ENCODE results near the gene MYO7B. TPM values are rescaled to one million over a fixed set of nuclear protein-coding genes. Genes with fewer than 3 reads are reported as not detected.

The MYO7B gene
- total RNA-seq, 1 experiment from 2014 or later = 0.05 TPM

- no peak for DNase-seq
- Mint-ChIP-seq H3K27ac (ENCODE audit: unreplicated experiment) (no peak overlapping the region), H3K27me3 (ENCODE audit: unreplicated experiment) (peaks cover 74% of the 10 kb centered on the region), H3K9me3 (ENCODE audit: low read depth, unreplicated experiment) (peaks cover 3% of the 10 kb centered on the region), H3K36me3 (ENCODE audit: insufficient read depth, unreplicated experiment) (no peaks in the 10 kb centered on the region), H3K4me1 (ENCODE audit: low read depth, unreplicated experiment) (no peaks in the 10 kb centered on the region), H3K4me3 (ENCODE audit: low read depth, unreplicated experiment) (no peak overlapping the region)
- intact Hi-C loops (cut with micrococcal nuclease; ENCODE audit: unreplicated experiment) = no loop called here
- CTCF ChIA-PET = no interaction called here
- TF ChIP-seq CTCF (IDR thresholded peaks at IDR 0.05; ENCODE audit: unreplicated experiment) = no peak
- BruUV-seq (replicated peaks) = no TSS peak
Observed at GRCh38 chr2:127608061-127609030, 72.9 kb downstream of the MYO7B start.

GRCh38 chr2:127609031-127609751 is 73.7 kb downstream of the MYO7B start:
- no peak for TF ChIP-seq CTCF (IDR thresholded peaks at IDR 0.05; ENCODE audit: unreplicated experiment)
- Mint-ChIP-seq H3K9me3 (ENCODE audit: low read depth, unreplicated experiment) (peaks cover 6% of the 10 kb centered on the region), H3K4me1 (ENCODE audit: low read depth, unreplicated experiment) (no peaks in the 10 kb centered on the region), H3K27me3 (ENCODE audit: unreplicated experiment) (peaks cover 74% of the 10 kb centered on the region), H3K36me3 (ENCODE audit: insufficient read depth, unreplicated experiment) (no peaks in the 10 kb centered on the region), H3K4me3 (ENCODE audit: low read depth, unreplicated experiment) (no peak overlapping the region), H3K27ac (ENCODE audit: unreplicated experiment) (no peak overlapping the region)
- intact Hi-C loops (cut with micrococcal nuclease; ENCODE audit: unreplicated experiment) = no loop called here
- CTCF ChIA-PET = no interaction called here
- BruUV-seq (replicated peaks) = no TSS peak
- no peak for DNase-seq

GRCh38 chr2:127609818-127610217 is 74.3 kb downstream of the MYO7B start:
- Mint-ChIP-seq H3K9me3 (ENCODE audit: low read depth, unreplicated experiment) (peaks cover 6% of the 10 kb centered on the region), H3K4me1 (ENCODE audit: low read depth, unreplicated experiment) (no peaks in the 10 kb centered on the region), H3K27me3 (ENCODE audit: unreplicated experiment) (peaks cover 74% of the 10 kb centered on the region), H3K4me3 (ENCODE audit: low read depth, unreplicated experiment) (no peak overlapping the region), H3K36me3 (ENCODE audit: insufficient read depth, unreplicated experiment) (no peaks in the 10 kb centered on the region), H3K27ac (ENCODE audit: unreplicated experiment) (no peak overlapping the region)
- BruUV-seq (replicated peaks) = no TSS peak
- intact Hi-C loops (cut with micrococcal nuclease; ENCODE audit: unreplicated experiment) = no loop called here
- CTCF ChIA-PET = no interaction called here
- TF ChIP-seq CTCF (IDR thresholded peaks at IDR 0.05; ENCODE audit: unreplicated experiment) = no peak
- DNase-seq = no peak

- CTCF ChIA-PET = no interaction called here
- H3K4me3 Mint-ChIP-seq (ENCODE audit: low read depth, unreplicated experiment) = no peak overlapping the region
- no peak overlapping the region for H3K27ac Mint-ChIP-seq (ENCODE audit: unreplicated experiment)
- peaks cover 74% of the 10 kb centered on the region for H3K27me3 Mint-ChIP-seq (ENCODE audit: unreplicated experiment)
- DNase-seq = no peak
- intact Hi-C loops (cut with micrococcal nuclease; ENCODE audit: unreplicated experiment) = no loop called here
- TF ChIP-seq CTCF (IDR thresholded peaks at IDR 0.05; ENCODE audit: unreplicated experiment) = no peak
- BruUV-seq (replicated peaks) = no TSS peak
- no peaks in the 10 kb centered on the region for H3K4me1 Mint-ChIP-seq (ENCODE audit: low read depth, unreplicated experiment)
- H3K36me3 Mint-ChIP-seq (ENCODE audit: insufficient read depth, unreplicated experiment) = no peaks in the 10 kb centered on the region
- peaks cover 6% of the 10 kb centered on the region for H3K9me3 Mint-ChIP-seq (ENCODE audit: low read depth, unreplicated experiment)
Observed at GRCh38 chr2:127610561-127610960, 75.1 kb downstream of the MYO7B start.

Measured in Calu3 (cell line).